ENCODE data around the gene SHISA9.

SHISA9 gene

GRCh38 chr16:12862941-12863340 is 38.5 kb upstream of the SHISA9 start:
- Histone ChIP-seq H3K4me2 (ENCODE audit: low read length) (no peak overlapping the region), H3K79me2 (ENCODE audit: control insufficient read depth, low read length) (no peaks in the 10 kb centered on the region), H4K20me1 (ENCODE audit: control insufficient read depth, insufficient read depth, low read depth, low read length) (no peaks in the 10 kb centered on the region), H3F3A (ENCODE audit: control insufficient read depth, insufficient read depth) (no peaks in the 10 kb centered on the region), H3K36me3 (ENCODE audit: control insufficient read depth, low read length) (no peaks in the 10 kb centered on the region), H3K4me1 (ENCODE audit: control insufficient read depth, low read length) (no peaks in the 10 kb centered on the region), H3K9me2 (replicated peaks; ENCODE audit: control insufficient read depth, low read length) (no peaks in the 10 kb centered on the region), H3K27ac (ENCODE audit: low read depth, low read length) (no peak overlapping the region), H3K9me3 (ENCODE audit: control insufficient read depth, insufficient read depth, low read length) (no peaks in the 10 kb centered on the region), H3K27me3 (ENCODE audit: control insufficient read depth, low read length) (no peaks in the 10 kb centered on the region), H3K4me3 (ENCODE audit: low read length) (no peak overlapping the region)
- TF ChIP-seq EZH2phosphoT487 (IDR thresholded peaks at IDR 0.05; ENCODE audit: borderline replicate concordance, low read length), result no peak
- TF ChIP-seq CTCF (IDR thresholded peaks at IDR 0.05; ENCODE audit: low read depth, low read length, poor library complexity, severe bottlenecking), result no peak

DNA sequence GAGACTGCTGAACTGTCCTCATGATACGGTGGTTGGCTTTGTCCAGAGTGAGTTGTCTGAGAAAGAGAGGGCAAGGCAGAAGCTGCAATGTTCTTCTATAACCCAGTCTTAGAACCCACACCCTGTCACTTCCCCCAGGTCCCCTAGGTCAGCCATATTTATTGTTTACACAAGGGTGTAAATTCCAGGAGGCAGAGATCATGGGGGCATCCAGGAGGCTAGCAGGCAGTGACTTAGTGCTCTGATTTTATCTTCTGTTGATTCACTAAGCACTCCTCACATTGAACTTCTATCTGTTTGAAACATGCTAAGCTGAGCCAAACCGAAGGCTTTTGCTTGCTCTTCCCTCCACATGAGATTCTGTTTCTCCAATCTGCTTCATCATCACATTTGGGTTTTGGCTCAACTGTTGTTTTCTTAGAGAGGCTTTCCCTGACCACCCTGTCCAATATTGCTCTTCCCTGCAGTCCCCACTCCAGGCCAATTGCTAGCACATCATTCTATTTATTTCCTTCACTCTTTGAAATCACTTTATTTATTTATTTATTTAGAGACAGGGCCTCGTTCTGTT is 34.3 kb upstream of the SHISA9 start:
- Histone ChIP-seq H3F3A (ENCODE audit: control insufficient read depth, insufficient read depth) (no peaks in the 10 kb centered on the region), H3K36me3 (ENCODE audit: control insufficient read depth, low read length) (no peaks in the 10 kb centered on the region), H3K79me2 (ENCODE audit: control insufficient read depth, low read length) (no peaks in the 10 kb centered on the region), H3K4me3 (ENCODE audit: low read length) (no peak overlapping the region), H3K27me3 (ENCODE audit: control insufficient read depth, low read length) (no peaks in the 10 kb centered on the region), H3K4me1 (ENCODE audit: control insufficient read depth, low read length) (peaks cover 4% of the 10 kb centered on the region; the same call in 1 of the 2 replicates), H3K4me2 (ENCODE audit: low read length) (no peak overlapping the region), H3K27ac (ENCODE audit: low read depth, low read length) (no peak overlapping the region), H4K20me1 (ENCODE audit: control insufficient read depth, insufficient read depth, low read depth, low read length) (no peaks in the 10 kb centered on the region), H3K9me3 (ENCODE audit: control insufficient read depth, insufficient read depth, low read length) (no peaks in the 10 kb centered on the region), H3K9me2 (replicated peaks; ENCODE audit: control insufficient read depth, low read length) (no peaks in the 10 kb centered on the region)
- TF ChIP-seq EZH2phosphoT487 (IDR thresholded peaks at IDR 0.05; ENCODE audit: borderline replicate concordance, low read length) (no peak), CTCF (IDR thresholded peaks at IDR 0.05; ENCODE audit: low read depth, low read length, poor library complexity, severe bottlenecking) (no peak)

- Histone ChIP-seq H3K27ac (ENCODE audit: low read depth, low read length) (no peak overlapping the region), H3K79me2 (ENCODE audit: control insufficient read depth, low read length) (no peaks in the 10 kb centered on the region), H3F3A (ENCODE audit: control insufficient read depth, insufficient read depth) (no peaks in the 10 kb centered on the region), H3K9me3 (ENCODE audit: control insufficient read depth, insufficient read depth, low read length) (no peaks in the 10 kb centered on the region), H3K36me3 (ENCODE audit: control insufficient read depth, low read length) (no peaks in the 10 kb centered on the region), H4K20me1 (ENCODE audit: control insufficient read depth, insufficient read depth, low read depth, low read length) (no peaks in the 10 kb centered on the region), H3K9me2 (replicated peaks; ENCODE audit: control insufficient read depth, low read length) (no peaks in the 10 kb centered on the region), H3K27me3 (ENCODE audit: control insufficient read depth, low read length) (no peaks in the 10 kb centered on the region), H3K4me1 (ENCODE audit: control insufficient read depth, low read length) (peaks cover 4% of the 10 kb centered on the region; the same call in 1 of the 2 replicates), H3K4me3 (ENCODE audit: low read length) (no peak overlapping the region), H3K4me2 (ENCODE audit: low read length) (no peak overlapping the region)
- TF ChIP-seq CTCF (IDR thresholded peaks at IDR 0.05; ENCODE audit: low read depth, low read length, poor library complexity, severe bottlenecking) (no peak), EZH2phosphoT487 (IDR thresholded peaks at IDR 0.05; ENCODE audit: borderline replicate concordance, low read length) (no peak)
These were observed 33.2 kb upstream of the SHISA9 start for GRCh38 chr16:12868169-12868568.
